AG04450 (cell line): ENCODE data around the gene BEAN1. TPM values are rescaled to one million over a fixed set of nuclear protein-coding genes. Genes with fewer than 3 reads are reported as not detected.

Experiments
- CTCF ChIA-PET: fragments of 300-600, 350-600 bp; formaldehyde crosslinking; extraction: SDS; loops from one replicate; lab custom pipeline; 2022; ENCODE audit warnings: antibody characterized with exemption, inconsistent platforms; lab: Charles Lee
- POLR2A ChIA-PET: fragments of 350-600 bp; formaldehyde crosslinking; extraction: SDS; loops from one replicate; lab custom pipeline; 2021; ENCODE audit warnings: antibody characterized with exemption, inconsistent platforms; lab: Yijun Ruan, JAX
- DNase-seq: peaks from one replicate; pipeline ENCODE4 v3.0.0-alpha.2; 2011; ENCODE audit warnings: low read depth, low spot score
- H3K27ac ChIP-seq: one replicate; pipeline ENCODE4 v1.5.1; 2012; ENCODE audit warnings: low read depth, low read length, control low read depth
- H3K27me3 ChIP-seq: one replicate; pipeline ENCODE4 v1.6.0; 2012; ENCODE audit warnings: low read length; ENCODE audit not compliant: control insufficient read depth, insufficient read depth
- H3K4me3 ChIP-seq: 2 replicates; pipeline ENCODE4 v1.5.1; 2011; ENCODE audit warnings: mild to moderate bottlenecking, low read depth, low read length, control low read depth
- H3K9me3 ChIP-seq: 2 replicates; pipeline ENCODE4 v1.5.1; 2012; ENCODE audit warnings: low read length; ENCODE audit not compliant: control insufficient read depth, insufficient read depth
- CTCF ChIP-seq: IDR thresholded peaks from 2 replicates; pipeline ENCODE4 v1.5.1; 2011; ENCODE audit warnings: low read depth, low read length, control low read depth, inconsistent platforms
- polyA plus RNA-seq: library from polyadenylated mRNA; depleted of rRNA; stranded (reverse); fragments of >200 nt; gene quantifications from 2 replicates; pipeline ENCODE4 v1.2.3, GENCODE V29; 2011

BEAN1 gene
- polyA plus RNA-seq, 1 experiment: not detected

GRCh38 chr16:66502020-66502913 is 75.2 kb downstream of the BEAN1 start:
- Histone ChIP-seq H3K27ac (peak overlapping the region; percentile 11), H3K4me3 (no peak overlapping the region), H3K9me3 (no peaks in the 10 kb centered on the region), H3K27me3 (no peaks in the 10 kb centered on the region)
- no peak for TF ChIP-seq CTCF
- POLR2A ChIA-PET: interaction anchor here (0.7 kb wide), 1 partner anchor 372 kb away, joined by 3 read pairs; no protein-coding TSS in a partner anchor
- DNase-seq: no peak
- CTCF ChIA-PET: interaction anchor here (0.9 to 1.3 kb wide), 4 partner anchors 13 to 366 kb away, joined by 3 to 7 read pairs (median 4); no protein-coding TSS in a partner anchor

- H3K9me3 ChIP-seq: no peaks in the 10 kb centered on the region
- H3K4me3 ChIP-seq: no peak overlapping the region
- DNase-seq: no peak
- ChIA-PET POLR2A (no interaction called here), CTCF (interaction anchor here (1.3 kb wide), 3 partner anchors 13 to 365 kb away, joined by 3 to 7 read pairs (median 4); no protein-coding TSS in a partner anchor)
- H3K27ac ChIP-seq: peak overlapping the region; percentile 11
- TF ChIP-seq CTCF: no peak
- no peaks in the 10 kb centered on the region for H3K27me3 ChIP-seq
Measured at GRCh38 chr16:66503030-66503429, 75.9 kb downstream of the BEAN1 start.

GRCh38 chr16:66503612-66504011 is 76.5 kb downstream of the BEAN1 start:
- no peak for DNase-seq
- Histone ChIP-seq H3K4me3 (no peak overlapping the region), H3K27me3 (no peaks in the 10 kb centered on the region), H3K9me3 (no peaks in the 10 kb centered on the region), H3K27ac (no peak overlapping the region)
- POLR2A ChIA-PET: no interaction called here
- no peak for TF ChIP-seq CTCF
- CTCF ChIA-PET: interaction anchor here (1.6 kb wide), 1 partner anchor 48 kb away, joined by 4 read pairs; no protein-coding TSS in a partner anchor

GRCh38 chr16:66507731-66508239 is 80.7 kb downstream of the BEAN1 start:
- Histone ChIP-seq H3K27me3 (no peaks in the 10 kb centered on the region), H3K27ac (no peak overlapping the region), H3K4me3 (no peak overlapping the region), H3K9me3 (no peaks in the 10 kb centered on the region)
- TF ChIP-seq CTCF: no peak
- no peak for DNase-seq
- POLR2A ChIA-PET: interaction anchor here (0.6 kb wide), 1 partner anchor 28 kb away, joined by 6 read pairs; no protein-coding TSS in a partner anchor
- CTCF ChIA-PET: interaction anchor here (2.7 kb wide), 1 partner anchor 101 kb away, joined by 9 read pairs; no protein-coding TSS in a partner anchor
